ENCODE data around the gene ARHGEF7. TPM values are rescaled to one million over a fixed set of nuclear protein-coding genes. Genes with fewer than 3 reads are reported as not detected.

Gene ARHGEF7
- total RNA-seq, 3 donors from 2014 or later (not counting 1 experiment from before 2014, with no cell fraction given), result 99.9 to 135 (median 105) TPM

- no peaks in the 10 kb centered on the region for H3K36me3 ChIP-seq (ENCODE audit: control insufficient read depth, insufficient read depth, low read length)
- no peaks in the 10 kb centered on the region for H3K27me3 ChIP-seq (ENCODE audit: control insufficient read depth, insufficient read depth, low read length)
- H3K36me3 Mint-ChIP-seq, result no peaks in the 10 kb centered on the region
- no peaks in the 10 kb centered on the region for H3K4me1 Mint-ChIP-seq
- H3K27ac ChIP-seq (ENCODE audit: low read length), result no peak overlapping the region
- no peak for TF ChIP-seq CTCF (IDR thresholded peaks at IDR 0.05)
- no peak overlapping the region for H3K4me3 ChIP-seq (ENCODE audit: low read length)
- no peak overlapping the region for H3K4me3 Mint-ChIP-seq
- WGBS (ENCODE audit: insufficient coverage), result 89% methylated on average over 37 of the region's 37 CpGs
- H3K4me1 ChIP-seq (ENCODE audit: control insufficient read depth, insufficient read depth, low read length), result no peaks in the 10 kb centered on the region
- DNase-seq (no peak), ATAC-seq (no peak)
- H3K27me3 Mint-ChIP-seq (ENCODE audit: low read depth in 2 of 2), result no peaks in the 10 kb centered on the region
- H3K9me3 Mint-ChIP-seq, result no peaks in the 10 kb centered on the region
- intact Hi-C loops (cut with micrococcal nuclease), result no loop called here
- no peak overlapping the region for H3K27ac Mint-ChIP-seq
- H3K9me3 ChIP-seq (ENCODE audit: control insufficient read depth, insufficient read depth, low read length), result no peaks in the 10 kb centered on the region
These were observed 211.0 kb downstream of the ARHGEF7 start for GRCh38 chr13:111325941-111326620.

- no peak overlapping the region for H3K4me3 ChIP-seq (ENCODE audit: low read length)
- 90% methylated on average over 15 of the region's 15 CpGs for WGBS (ENCODE audit: insufficient coverage)
- no peaks in the 10 kb centered on the region for H3K4me1 Mint-ChIP-seq
- no peaks in the 10 kb centered on the region for H3K27me3 ChIP-seq (ENCODE audit: control insufficient read depth, insufficient read depth, low read length)
- H3K36me3 Mint-ChIP-seq, result no peaks in the 10 kb centered on the region
- H3K36me3 ChIP-seq (ENCODE audit: control insufficient read depth, insufficient read depth, low read length), result no peaks in the 10 kb centered on the region
- H3K4me1 ChIP-seq (ENCODE audit: control insufficient read depth, insufficient read depth, low read length), result no peaks in the 10 kb centered on the region
- TF ChIP-seq CTCF (IDR thresholded peaks at IDR 0.05), result no peak
- no peak for ATAC-seq
- H3K9me3 Mint-ChIP-seq, result no peaks in the 10 kb centered on the region
- H3K27me3 Mint-ChIP-seq (ENCODE audit: low read depth in 2 of 2), result no peaks in the 10 kb centered on the region
- DNase-seq, result no peak
- intact Hi-C loops (cut with micrococcal nuclease), result no loop called here
- H3K27ac ChIP-seq (ENCODE audit: low read length), result no peak overlapping the region
- H3K4me3 Mint-ChIP-seq, result no peak overlapping the region
- H3K9me3 ChIP-seq (ENCODE audit: control insufficient read depth, insufficient read depth, low read length), result no peaks in the 10 kb centered on the region
- no peak overlapping the region for H3K27ac Mint-ChIP-seq
These were observed 211.5 kb downstream of the ARHGEF7 start for GRCh38 chr13:111326621-111326965.

- Histone ChIP-seq H3K27me3 (ENCODE audit: control insufficient read depth, insufficient read depth, low read length) (no peaks in the 10 kb centered on the region), H3K27ac (ENCODE audit: low read length) (no peak overlapping the region), H3K9me3 (ENCODE audit: control insufficient read depth, insufficient read depth, low read length) (no peaks in the 10 kb centered on the region), H3K36me3 (ENCODE audit: control insufficient read depth, insufficient read depth, low read length) (no peaks in the 10 kb centered on the region), H3K4me3 (ENCODE audit: low read length) (no peak overlapping the region), H3K4me1 (ENCODE audit: control insufficient read depth, insufficient read depth, low read length) (no peaks in the 10 kb centered on the region)
- WGBS (ENCODE audit: insufficient coverage), result 85% methylated on average over 15 of the region's 16 CpGs
- Mint-ChIP-seq H3K27ac (no peak overlapping the region), H3K4me3 (no peak overlapping the region), H3K4me1 (no peaks in the 10 kb centered on the region), H3K27me3 (ENCODE audit: low read depth in 2 of 2) (no peaks in the 10 kb centered on the region), H3K36me3 (no peaks in the 10 kb centered on the region), H3K9me3 (no peaks in the 10 kb centered on the region)
- intact Hi-C loops (cut with micrococcal nuclease), result no loop called here
- ATAC-seq (no peak), DNase-seq (no peak)
- no peak for TF ChIP-seq CTCF (IDR thresholded peaks at IDR 0.05)
These were observed 212.0 kb downstream of the ARHGEF7 start for GRCh38 chr13:111326981-111327642.

Data from natural killer cell (primary cell).